HCT116 (cell line): ENCODE data around the gene OR5J2. TPM values are rescaled to one million over a fixed set of nuclear protein-coding genes. Genes with fewer than 3 reads are reported as not detected.

Experiments
- ATAC-seq: fragments of 200-7000 bp; cut with Tn5 transposase; 2 replicates; pipeline ENCODE4 v1.9.1; 2020; ENCODE audit warnings: mild to moderate bottlenecking, moderate library complexity
- BruUV-seq: library from RNA; stranded (reverse); fragments of 400-500 nt; replicated peaks from 2 replicates; lab custom pipeline; 2021; lab: Mats Ljungman, UMichigan
- CTCF ChIA-PET: fragments of 300-600 bp; sonication (Branson Sonifier 250); formaldehyde crosslinking; loops from one replicate; lab custom pipeline; 2021; ENCODE audit warnings: antibody characterized with exemption; lab: Charles Lee
- POLR2A ChIA-PET: fragments of 300-600, 350-600 bp; sonication (Branson Sonifier 250); formaldehyde crosslinking; loops from one replicate; lab custom pipeline; 2021; ENCODE audit warnings: antibody characterized with exemption; lab: Charles Lee
- RAD21 ChIA-PET, 2 experiments: fragments of 300-600 bp; sonication (Branson Sonifier 250); formaldehyde crosslinking; loops; one replicate each; lab custom pipeline; 2023; ENCODE audit warnings: low total read pairs in 2 of 2; ENCODE audit not compliant: uncharacterized antibody in 2 of 2, unreplicated experiment in 2 of 2, low non-redundant PET in 1 of 2; lab: Charles Lee
- DNase-seq: peaks from one replicate; pipeline ENCODE4 v3.0.0-alpha.2; 2010; ENCODE audit warnings: low read depth, low spot score
- H2AFZ ChIP-seq: fragments of 200-600 bp; shearing (Covaris generic), sonication (generic); 2 replicates; pipeline ENCODE4 v1.6.1; 2017; ENCODE audit warnings: low read depth, mixed run types, mixed read lengths, antibody characterized with exemption, low read length; ENCODE audit not compliant: poor library complexity, severe bottlenecking
- H3K27ac ChIP-seq: 2 replicates; pipeline ENCODE4 v1.5.1; 2012; ENCODE audit warnings: low read depth, low read length
- H3K27me3 ChIP-seq: fragments of 200-600 bp; sonication (generic); 2 replicates; pipeline ENCODE4 v1.6.1; 2016; ENCODE audit warnings: mixed run types, low read length, mixed read lengths; ENCODE audit not compliant: insufficient read depth
- H3K36me3 ChIP-seq, 2 experiments: fragments of 200-500 bp in 1 of 2; fragments of 200-600 bp in 1 of 2; sonication (Bioruptor generic) in 1 of 2; sonication (generic) in 1 of 2; 2 replicates each; pipeline versions ENCODE4 v1.5.1 to v1.6.1; 2014 to 2016; ENCODE audit warnings: low read length in 2 of 2, inconsistent platforms in 1 of 2, mixed read lengths in 1 of 2, mixed run types in 1 of 2; ENCODE audit not compliant: insufficient read depth in 2 of 2, control insufficient read depth in 1 of 2
- H3K4me1 ChIP-seq, 2 experiments: fragments of 200-600 bp in 1 of 2; sonication (generic) in 1 of 2; 2 replicates each; pipeline versions ENCODE4 v1.5.1 to v1.6.1; 2012 to 2017; ENCODE audit warnings: low read length in 2 of 2, inconsistent platforms in 1 of 2, mild to moderate bottlenecking in 1 of 2, mixed read lengths in 1 of 2, mixed run types in 1 of 2, moderate library complexity in 1 of 2; ENCODE audit not compliant: insufficient read depth in 2 of 2, control insufficient read depth in 1 of 2
- H3K4me2 ChIP-seq: fragments of 200-600 bp; sonication (generic); 2 replicates; pipeline ENCODE4 v1.6.1; 2017; ENCODE audit warnings: mixed run types, low read length, mixed read lengths
- H3K4me3 ChIP-seq, 2 experiments: fragments of 200-600 bp in 1 of 2; sonication (generic) in 1 of 2; replicated peaks in 1 of 2; 2 replicates each; pipeline ENCODE4 v1.5.1; 2011 to 2016; ENCODE audit warnings: low read length in 2 of 2, control low read depth in 1 of 2, low read depth in 1 of 2, mild to moderate bottlenecking in 1 of 2, mixed read lengths in 1 of 2, mixed run types in 1 of 2
- H3K79me2 ChIP-seq: fragments of 200-600 bp; sonication (generic); 2 replicates; pipeline ENCODE4 v1.6.1; 2017; ENCODE audit warnings: mild to moderate bottlenecking, mixed run types, low read length, moderate library complexity, mixed read lengths; ENCODE audit not compliant: insufficient read depth
- H3K9ac ChIP-seq: fragments of 200-600 bp; sonication (generic); 2 replicates; pipeline ENCODE4 v1.6.1; 2016; ENCODE audit warnings: low read length, mixed read lengths
- H3K9me2 ChIP-seq: fragments of 200-600 bp; sonication (generic), shearing (Covaris generic); 2 replicates; pipeline ENCODE4 v1.6.1; 2017; ENCODE audit warnings: mixed run types, mild to moderate bottlenecking, moderate library complexity; ENCODE audit not compliant: insufficient read depth
- H3K9me3 ChIP-seq, 2 experiments: fragments of 200-500 bp in 1 of 2; fragments of 200-600 bp in 1 of 2; sonication (Bioruptor generic) in 1 of 2; sonication (generic) in 1 of 2; 2 replicates each; pipeline ENCODE4 v1.6.1; 2014 to 2017; ENCODE audit warnings: low read length in 2 of 2, mixed read lengths in 2 of 2, inconsistent platforms in 1 of 2, low read depth in 1 of 2, mild to moderate bottlenecking in 1 of 2, mixed run types in 1 of 2, moderate library complexity in 1 of 2; ENCODE audit not compliant: control insufficient read depth in 1 of 2, insufficient read depth in 1 of 2
- H4K20me1 ChIP-seq: fragments of 200-600 bp; sonication (generic), shearing (Covaris generic); 2 replicates; pipeline ENCODE4 v1.6.1; 2017; ENCODE audit warnings: mixed run types, mild to moderate bottlenecking, moderate library complexity; ENCODE audit not compliant: insufficient read depth
- CBX3 ChIP-seq: IDR thresholded peaks from 2 replicates; pipeline ENCODE4 v1.6.1; 2012; ENCODE audit warnings: low read depth
- CEBPB ChIP-seq: IDR thresholded peaks from 2 replicates; pipeline ENCODE4 v1.6.1; 2012; ENCODE audit warnings: low read depth
- ELF1 ChIP-seq: IDR thresholded peaks from 2 replicates; pipeline ENCODE4 v1.6.1; 2012; ENCODE audit warnings: low read depth, borderline replicate concordance
- EZH2 ChIP-seq: fragments of 200-600 bp; sonication (generic); IDR thresholded peaks from 2 replicates; pipeline ENCODE4 v1.6.1; 2017; ENCODE audit warnings: antibody characterized with exemption, mixed run types
- EZH2phosphoT487 ChIP-seq: fragments of 200-600 bp; IDR thresholded peaks from 2 replicates; pipeline ENCODE4 v1.6.1; 2018; ENCODE audit warnings: antibody characterized with exemption, borderline replicate concordance
- FOSL1 ChIP-seq: IDR thresholded peaks from 2 replicates; pipeline ENCODE4 v1.6.1; 2012; ENCODE audit warnings: low read depth
- JUND ChIP-seq: IDR thresholded peaks from 2 replicates; pipeline ENCODE4 v1.6.1; 2012
- MAX ChIP-seq: IDR thresholded peaks from 2 replicates; pipeline ENCODE4 v1.6.1; 2012
- POLR2A ChIP-seq: IDR thresholded peaks from 2 replicates; pipeline ENCODE4 v1.7.0; 2011; ENCODE audit warnings: borderline replicate concordance; ENCODE audit not compliant: insufficient read depth, insufficient read length; ENCODE audit errors: extremely low read depth
- RAD21 ChIP-seq: IDR thresholded peaks from 2 replicates; pipeline ENCODE4 v1.6.1; 2012; ENCODE audit warnings: low read depth, mild to moderate bottlenecking
- REST ChIP-seq: IDR thresholded peaks from 2 replicates; pipeline ENCODE4 v1.6.1; 2012; ENCODE audit warnings: low read depth
- SRF ChIP-seq: IDR thresholded peaks from 2 replicates; pipeline ENCODE4 v1.6.1; 2012; ENCODE audit warnings: low read depth
- TCF7L2 ChIP-seq: IDR thresholded peaks from 2 replicates; pipeline ENCODE4 v1.7.0; 2011; ENCODE audit warnings: borderline replicate concordance, inconsistent platforms; ENCODE audit not compliant: insufficient read depth, insufficient read length; ENCODE audit errors: extremely low read depth
- YY1 ChIP-seq: IDR thresholded peaks from 2 replicates; pipeline ENCODE4 v1.6.1; 2011; ENCODE audit warnings: low read length, low read depth, moderate library complexity, mild to moderate bottlenecking; ENCODE audit not compliant: insufficient replicate concordance; ENCODE audit errors: extremely low read depth
- ZBTB33 ChIP-seq: IDR thresholded peaks from 2 replicates; pipeline ENCODE4 v1.6.1; 2011; ENCODE audit warnings: mild to moderate bottlenecking, low read length, moderate library complexity; ENCODE audit not compliant: insufficient replicate concordance; ENCODE audit errors: extremely low read depth
- ZFX ChIP-seq: fragments of 450-650 bp; IDR thresholded peaks from 2 replicates; pipeline ENCODE4 v1.6.1; 2017
- intact Hi-C: fragments of 100-400 bp; cut with micrococcal nuclease; formaldehyde crosslinking; loops from 2 replicates; pipeline ENCODE4 v1.10.0; 2022
- total RNA-seq: library from RNA; stranded (reverse); gene quantifications from one replicate; pipeline ENCODE4 v1.2.1, GENCODE V29; 2021; ENCODE audit not compliant: unreplicated experiment
- TF ChIP-seq, protein P1 (sequence below): IDR thresholded peaks from 2 replicates; pipeline ENCODE4 v1.6.1; 2012
- TF ChIP-seq, protein P2 (sequence below), 3 experiments: fragments of 200-600 bp in 1 of 3; sonication (generic) in 1 of 3; IDR thresholded peaks in 2 of 3; conservative IDR thresholded peaks in 1 of 3; 2 replicates each; pipeline ENCODE4 v1.5.1; 2012 to 2017; ENCODE audit warnings: low read depth in 2 of 3, low read length in 2 of 3, antibody characterized with exemption in 1 of 3, borderline replicate concordance in 1 of 3, control low read depth in 1 of 3, mild to moderate bottlenecking in 1 of 3, mixed read lengths in 1 of 3, mixed run types in 1 of 3, moderate library complexity in 1 of 3; ENCODE audit not compliant: insufficient read depth in 1 of 3

The OR5J2 gene
- total RNA-seq, 1 experiment from 2014 or later: not detected

- ChIA-PET CTCF (no interaction called here), RAD21 (no interaction called here), POLR2A (no interaction called here)
- TF ChIP-seq EZH2phosphoT487 (no peak), TCF7L2 (no peak), EZH2 (no peak), FOSL1 (no peak), ZFX (no peak), ZBTB33 (no peak), JUND (no peak), CEBPB (no peak), MAX (no peak), ELF1 (no peak), POLR2A (no peak), RAD21 (no peak), SRF (no peak), REST (no peak), CBX3 (no peak), YY1 (no peak)
- TF ChIP-seq, protein P1, sequence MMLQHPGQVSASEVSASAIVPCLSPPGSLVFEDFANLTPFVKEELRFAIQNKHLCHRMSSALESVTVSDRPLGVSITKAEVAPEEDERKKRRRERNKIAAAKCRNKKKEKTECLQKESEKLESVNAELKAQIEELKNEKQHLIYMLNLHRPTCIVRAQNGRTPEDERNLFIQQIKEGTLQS: no peak
- TF ChIP-seq, protein P2, sequence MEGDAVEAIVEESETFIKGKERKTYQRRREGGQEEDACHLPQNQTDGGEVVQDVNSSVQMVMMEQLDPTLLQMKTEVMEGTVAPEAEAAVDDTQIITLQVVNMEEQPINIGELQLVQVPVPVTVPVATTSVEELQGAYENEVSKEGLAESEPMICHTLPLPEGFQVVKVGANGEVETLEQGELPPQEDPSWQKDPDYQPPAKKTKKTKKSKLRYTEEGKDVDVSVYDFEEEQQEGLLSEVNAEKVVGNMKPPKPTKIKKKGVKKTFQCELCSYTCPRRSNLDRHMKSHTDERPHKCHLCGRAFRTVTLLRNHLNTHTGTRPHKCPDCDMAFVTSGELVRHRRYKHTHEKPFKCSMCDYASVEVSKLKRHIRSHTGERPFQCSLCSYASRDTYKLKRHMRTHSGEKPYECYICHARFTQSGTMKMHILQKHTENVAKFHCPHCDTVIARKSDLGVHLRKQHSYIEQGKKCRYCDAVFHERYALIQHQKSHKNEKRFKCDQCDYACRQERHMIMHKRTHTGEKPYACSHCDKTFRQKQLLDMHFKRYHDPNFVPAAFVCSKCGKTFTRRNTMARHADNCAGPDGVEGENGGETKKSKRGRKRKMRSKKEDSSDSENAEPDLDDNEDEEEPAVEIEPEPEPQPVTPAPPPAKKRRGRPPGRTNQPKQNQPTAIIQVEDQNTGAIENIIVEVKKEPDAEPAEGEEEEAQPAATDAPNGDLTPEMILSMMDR (IDR thresholded peaks at IDR 0.05 in 2 of 3, conservative IDR thresholded peaks at IDR 0.05 in 1 of 3; ENCODE audit: borderline replicate concordance in 1 of 3, insufficient read depth in 1 of 3, low read depth in 2 of 3, low read length in 2 of 3): no peak
- no peak overlapping the region for H3K9ac ChIP-seq
- no peaks in the 10 kb centered on the region for H3K79me2 ChIP-seq
- no peaks in the 10 kb centered on the region for H3K27me3 ChIP-seq
- no peak overlapping the region for H3K4me2 ChIP-seq
- intact Hi-C loops: no loop called here
- ATAC-seq (no peak), DNase-seq (no peak)
- no TSS peak for BruUV-seq
- no peaks in the 10 kb centered on the region for H4K20me1 ChIP-seq
- no peak overlapping the region for H3K4me3 ChIP-seq
- no peaks in the 10 kb centered on the region for H3K4me1 ChIP-seq
- no peak overlapping the region for H3K27ac ChIP-seq
- peaks cover 7 to 15% of the 10 kb centered on the region in 2 experiments; a peak in 2 of 4 replicates for H3K9me3 ChIP-seq
- H3K36me3 ChIP-seq: no peaks in the 10 kb centered on the region
- H2AFZ ChIP-seq: no peak overlapping the region
- no peaks in the 10 kb centered on the region for H3K9me2 ChIP-seq
These were observed 7.0 kb downstream of the OR5J2 start for GRCh38 chr11:56183459-56183858.
